AG20443 (cell line): ENCODE results near the gene ROR1.

ENCODE experiments used
- DNase-seq: peaks from one replicate; pipeline ENCODE4 v3.0.0; 2012; ENCODE audit warnings: low spot score, mixed read lengths

The ROR1 gene

DNA sequence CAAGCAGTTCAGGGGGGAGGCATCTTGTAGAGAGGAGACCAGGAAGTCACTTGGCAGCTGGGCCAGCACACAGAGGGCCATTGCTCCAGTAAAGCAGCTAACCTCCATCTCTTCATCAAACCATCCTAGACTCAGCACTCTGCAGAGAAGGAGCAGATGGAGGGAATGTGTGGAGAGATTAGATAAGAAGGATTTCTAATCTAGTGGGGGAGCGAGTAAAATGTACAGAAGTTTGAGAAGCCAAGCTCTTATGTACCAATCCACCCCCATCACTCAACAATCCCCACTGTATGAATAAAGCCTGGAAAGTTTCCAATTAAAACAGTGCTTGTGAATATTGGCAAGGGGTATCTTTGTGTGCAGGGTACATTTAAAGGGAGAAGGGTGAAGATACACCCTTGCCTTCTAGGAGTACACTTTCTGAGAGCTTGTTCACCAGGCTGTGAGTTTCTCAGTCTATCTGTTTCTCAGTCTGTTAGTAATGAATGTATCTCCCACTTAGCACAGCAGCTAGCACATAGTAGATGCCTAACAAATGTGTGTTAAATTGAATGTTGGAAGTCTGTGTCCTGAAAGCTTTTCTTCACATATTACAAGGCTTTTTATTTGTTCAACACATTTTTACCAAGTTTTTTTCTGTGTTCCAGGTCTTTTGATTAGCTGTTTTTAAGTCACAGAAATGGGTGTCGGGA is 286.9 kb downstream of the ROR1 start:
- DNase-seq = no peak

DNA sequence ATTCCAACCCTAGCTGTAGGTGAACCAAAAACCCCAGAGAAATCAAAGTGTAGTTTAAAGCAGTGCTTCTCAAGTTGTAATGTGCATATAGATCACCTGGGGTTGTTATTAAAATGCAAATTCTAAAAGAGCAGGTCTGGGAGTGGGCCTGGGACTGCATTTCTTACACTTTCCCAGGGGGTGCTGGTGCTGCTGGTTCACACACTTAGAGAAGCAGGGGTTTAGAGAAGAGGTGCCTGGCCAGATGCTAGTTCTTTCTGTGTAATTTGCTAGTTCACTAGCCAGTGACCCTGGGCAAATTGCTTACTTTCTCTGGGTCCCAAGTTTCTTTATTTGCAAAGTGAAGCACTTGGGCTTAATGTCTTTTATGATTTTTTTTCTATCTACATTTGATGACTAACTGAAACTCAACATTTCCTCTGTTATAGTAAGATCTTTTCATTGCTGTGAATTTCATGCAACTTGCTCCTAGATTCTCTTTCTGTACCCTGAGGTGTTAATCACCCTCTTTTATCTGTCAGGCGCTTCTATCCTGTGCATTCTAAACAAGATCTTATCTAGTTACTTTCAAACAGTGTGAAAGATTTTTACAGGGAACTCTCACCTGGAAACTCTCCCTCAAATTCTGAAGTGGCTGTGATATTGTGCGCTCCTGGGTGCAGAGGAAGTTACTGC is 287.8 kb downstream of the ROR1 start:
- no peak for DNase-seq

DNA sequence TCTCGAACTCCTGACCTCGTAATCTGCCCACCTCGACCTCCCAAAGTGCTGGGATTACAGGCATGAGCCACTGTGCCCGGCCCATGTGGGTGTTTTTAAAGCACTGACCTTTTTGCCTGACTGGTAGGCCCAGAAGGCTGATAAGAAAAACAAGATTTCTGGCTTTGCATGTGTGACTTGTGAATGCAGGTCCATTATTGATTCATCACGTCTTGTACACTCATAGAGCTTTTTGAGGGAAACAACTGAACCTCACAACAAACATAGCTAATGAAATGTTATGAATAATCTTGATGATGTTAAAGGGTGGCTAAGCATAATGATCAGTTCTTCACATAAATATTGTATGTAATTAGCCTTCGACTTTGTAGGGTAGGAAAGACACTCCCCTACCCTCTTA is 288.7 kb downstream of the ROR1 start:
- no peak for DNase-seq

DNA sequence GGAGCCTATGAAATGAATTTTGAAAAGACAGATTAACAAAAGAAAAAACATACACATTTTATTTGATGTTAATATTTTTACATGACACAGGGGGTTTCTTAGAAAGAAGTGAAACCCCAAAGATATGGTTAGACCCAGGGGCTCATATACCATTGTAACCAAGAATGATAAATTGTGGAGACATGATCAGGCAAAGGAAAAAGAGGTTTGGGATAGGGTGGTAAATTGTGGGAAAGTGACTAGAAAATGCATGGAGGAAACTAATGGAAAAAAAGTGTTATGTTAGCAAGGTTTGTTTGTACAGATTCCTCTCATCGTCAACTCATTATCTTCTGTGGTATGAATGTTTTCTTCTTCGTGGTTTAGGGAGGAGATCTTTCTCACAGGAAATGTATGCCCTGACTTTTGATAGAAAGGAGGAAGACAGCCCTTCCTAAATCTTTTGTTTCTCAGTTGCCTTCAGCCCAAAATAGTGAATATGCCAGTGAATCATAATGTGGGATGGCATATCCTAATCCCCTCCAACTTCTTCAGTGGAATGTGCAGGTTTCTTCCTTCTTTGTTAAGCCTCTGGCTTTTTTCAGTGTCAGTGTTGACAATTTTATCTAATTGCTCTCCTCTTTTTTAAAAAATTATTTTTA is 289.2 kb downstream of the ROR1 start:
- DNase-seq = peak; percentile 40

DNA sequence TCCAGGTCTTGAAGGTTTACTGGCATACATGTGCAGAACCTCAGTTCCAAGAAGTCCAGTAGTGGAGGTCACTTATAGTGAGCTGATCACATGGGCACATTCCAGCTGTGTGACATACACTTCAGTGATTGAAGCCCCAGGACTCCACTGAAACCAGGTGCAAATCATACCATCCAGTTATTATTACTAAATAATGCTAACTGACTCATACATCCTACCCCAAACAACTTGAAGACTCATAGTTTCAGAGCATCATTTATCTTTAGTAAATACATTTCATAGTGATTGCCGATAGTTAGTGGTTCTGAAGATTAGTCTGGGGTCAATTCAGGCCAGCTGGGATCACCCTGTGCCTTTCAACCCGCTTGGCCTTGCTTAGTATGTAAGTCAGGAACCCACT is 291.8 kb downstream of the ROR1 start:
- DNase-seq = no peak

DNA sequence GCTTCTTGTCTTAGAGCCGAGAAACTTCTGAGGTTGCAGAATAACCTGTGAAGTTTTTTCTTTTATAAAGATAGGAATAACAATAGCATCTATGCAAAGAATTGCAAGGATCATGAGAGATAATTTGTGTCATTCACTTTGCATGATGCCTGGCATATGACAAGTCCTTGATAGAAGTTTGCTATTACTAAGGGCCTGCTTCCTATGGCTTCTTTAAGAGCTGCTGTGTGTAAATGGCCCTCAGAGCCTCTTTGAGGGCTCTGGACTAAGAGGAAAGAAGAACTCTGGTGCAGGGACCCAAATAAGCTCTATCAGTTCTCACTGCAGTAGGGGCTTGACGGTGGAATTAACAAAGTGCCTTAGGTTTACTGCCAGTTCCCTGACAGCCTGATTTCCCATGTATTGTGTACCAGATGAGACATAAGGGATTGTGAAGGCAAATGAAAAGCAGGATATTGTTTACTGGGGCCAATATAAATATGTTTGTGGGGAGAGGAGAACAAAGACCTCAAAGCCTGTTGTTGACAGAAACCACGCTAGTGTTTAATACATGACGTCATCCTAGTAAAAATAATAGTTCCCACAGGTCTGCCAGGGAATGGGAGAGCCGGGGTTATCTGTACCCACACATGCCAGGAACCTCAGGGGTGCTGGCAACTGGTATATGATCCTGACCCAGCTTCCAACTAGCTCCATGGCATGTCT is 298.4 kb downstream of the ROR1 start:
- peak; percentile 29 for DNase-seq

DNA sequence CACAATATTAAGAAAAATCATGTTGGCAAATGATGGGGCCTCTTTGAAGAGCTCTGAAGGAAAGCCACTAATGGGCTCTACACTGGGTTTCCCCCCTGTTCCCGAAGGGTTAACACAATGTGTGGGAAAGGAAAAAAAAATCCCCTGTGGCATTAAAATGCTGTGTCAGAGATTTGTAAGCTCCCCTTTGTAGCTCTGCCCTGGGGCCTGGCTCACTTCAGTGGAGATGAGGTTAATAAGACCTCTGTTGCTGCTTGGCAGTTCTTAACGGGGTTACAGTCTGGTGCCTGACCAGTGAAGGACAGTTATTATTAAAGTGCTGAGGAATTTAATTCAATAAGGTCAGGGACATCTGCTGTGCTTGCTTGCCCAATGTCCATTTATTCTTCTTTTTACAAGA is 299.9 kb downstream of the ROR1 start:
- no peak for DNase-seq

DNA sequence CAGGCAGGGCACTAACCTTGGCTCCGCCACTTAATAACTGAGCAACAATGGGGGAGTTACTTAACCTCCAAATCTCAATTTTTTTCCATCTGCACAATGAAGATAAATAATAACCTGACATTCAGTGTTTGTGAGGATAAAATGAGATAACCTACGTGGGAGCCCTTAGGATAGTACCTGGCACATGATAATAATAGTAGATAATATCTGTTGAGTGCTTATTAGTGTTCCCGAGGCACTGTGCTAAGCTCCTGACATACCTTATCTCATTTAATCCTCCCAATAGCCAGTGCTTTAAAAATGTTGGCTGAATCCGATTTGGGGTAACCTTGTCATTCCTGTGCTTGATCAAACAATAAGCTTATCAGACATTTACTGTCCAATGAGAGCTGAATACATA is 300.9 kb downstream of the ROR1 start:
- no peak for DNase-seq

DNA sequence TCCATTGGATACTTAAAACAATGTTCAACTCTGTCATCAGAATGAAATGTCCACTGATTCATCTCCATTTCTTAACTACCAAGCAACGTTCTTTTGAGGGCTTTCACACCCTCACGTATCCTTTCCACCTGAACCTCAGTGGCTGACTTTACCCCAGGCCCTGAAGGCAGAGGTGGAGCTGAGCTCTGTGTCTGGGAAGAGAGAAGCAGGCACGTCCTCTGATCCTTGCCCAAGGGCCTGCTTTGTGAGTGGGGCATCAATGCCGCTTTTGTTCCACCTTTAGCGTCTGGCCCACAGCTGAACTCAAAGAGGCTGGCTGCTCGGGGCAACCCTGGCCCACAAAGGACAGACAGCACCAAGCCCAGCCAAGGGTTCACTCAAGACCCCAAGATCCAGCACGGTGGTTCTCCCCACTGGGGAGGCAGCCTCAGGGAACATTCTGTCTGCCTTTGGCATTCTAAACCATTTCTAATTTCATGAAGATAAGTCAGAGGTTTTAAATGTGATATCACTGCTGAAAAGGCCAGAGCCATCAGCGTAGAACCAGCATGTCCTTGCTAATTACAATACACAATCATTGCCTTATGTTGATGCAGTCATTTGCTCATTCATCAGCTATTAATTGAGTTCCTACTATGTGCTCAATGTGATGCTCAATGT is 303.6 kb downstream of the ROR1 start:
- DNase-seq = no peak

DNA sequence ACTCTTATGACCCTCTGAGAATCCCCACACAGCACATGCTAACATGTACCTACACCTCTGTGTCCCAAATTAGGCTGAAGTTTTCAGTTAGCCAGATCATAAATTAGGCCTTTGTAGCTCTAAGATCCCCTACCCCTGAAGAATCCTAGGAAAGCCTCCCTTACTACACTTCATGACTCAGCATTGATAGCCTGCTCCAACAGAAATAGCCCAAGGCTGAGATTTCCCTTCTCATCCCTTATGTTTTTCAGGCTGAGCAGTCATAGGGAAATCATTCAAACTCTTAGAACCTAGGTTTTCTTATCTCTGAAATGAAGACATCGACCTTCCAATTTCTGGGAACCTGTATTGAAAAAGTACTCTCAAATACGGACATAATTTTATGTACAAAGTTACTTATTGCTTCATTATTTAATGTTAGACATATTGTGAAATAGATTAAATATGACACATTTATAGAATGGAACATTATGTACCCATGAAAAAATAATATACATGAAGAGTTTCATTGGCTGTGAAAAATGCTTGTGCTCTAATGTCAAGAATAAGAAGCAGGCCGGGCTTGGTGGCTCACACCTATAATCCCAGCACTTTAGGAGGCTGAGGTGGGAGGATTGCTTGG is 307.2 kb downstream of the ROR1 start:
- DNase-seq = peak; percentile 30

DNA sequence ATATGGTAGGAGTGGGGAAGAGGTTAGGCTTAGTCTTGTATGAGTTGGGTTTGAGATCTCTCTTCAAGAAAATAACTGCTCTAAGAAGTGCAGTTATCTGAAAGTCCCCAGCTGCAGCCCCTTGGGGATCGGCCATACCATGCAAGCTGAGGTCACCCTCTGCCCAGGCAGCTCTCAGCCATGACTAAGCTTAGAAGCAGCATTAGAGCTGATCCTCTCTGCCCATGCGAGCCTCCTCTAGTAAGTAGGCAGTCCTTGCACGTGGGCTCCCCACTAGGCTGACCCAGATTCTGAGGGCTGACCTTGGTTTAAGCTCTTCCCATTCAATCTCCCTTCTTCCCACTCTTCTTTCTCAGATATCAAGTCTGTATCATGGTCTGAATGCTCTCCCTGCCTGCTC is 308.6 kb downstream of the ROR1 start:
- peak; percentile 55 for DNase-seq

DNA sequence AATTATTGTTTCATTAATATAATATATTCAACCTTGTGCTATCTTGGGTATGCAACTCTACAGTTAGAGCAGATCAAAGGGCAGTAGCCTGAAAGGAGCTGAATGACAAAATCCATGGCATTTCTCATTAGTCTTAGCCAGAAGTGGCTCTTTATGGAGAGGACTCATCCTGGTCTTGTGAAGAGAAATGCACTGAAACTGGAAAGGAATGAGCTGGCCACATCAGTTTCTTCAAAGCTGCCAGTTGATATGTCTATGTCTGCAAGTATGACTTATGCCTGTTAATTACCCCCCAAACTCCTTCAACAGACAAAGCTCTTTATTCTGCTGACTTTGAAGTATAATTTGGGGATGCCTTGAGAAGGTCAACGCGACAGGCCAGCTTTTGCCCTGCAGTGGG is 310.6 kb downstream of the ROR1 start:
- DNase-seq = no peak

DNA sequence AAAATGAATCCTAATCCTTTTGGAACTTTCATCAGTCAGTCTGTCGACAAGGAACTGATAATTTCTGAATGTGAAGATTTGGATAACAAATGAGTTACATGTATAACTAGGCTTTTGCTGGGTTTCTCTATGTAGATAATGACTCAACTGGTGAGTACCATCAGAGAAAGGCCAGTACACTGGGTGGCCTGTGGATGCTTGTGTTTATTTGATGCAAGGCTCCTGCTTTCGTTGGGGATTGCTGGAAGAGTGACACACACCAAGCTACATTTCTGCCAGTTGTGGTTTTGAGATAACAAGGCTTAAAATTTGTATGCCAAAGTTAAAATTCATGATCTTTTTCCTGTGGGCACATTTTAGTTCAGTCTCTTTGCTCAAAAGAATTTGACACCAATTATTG is 314.0 kb downstream of the ROR1 start:
- peak; percentile 71 for DNase-seq

DNA sequence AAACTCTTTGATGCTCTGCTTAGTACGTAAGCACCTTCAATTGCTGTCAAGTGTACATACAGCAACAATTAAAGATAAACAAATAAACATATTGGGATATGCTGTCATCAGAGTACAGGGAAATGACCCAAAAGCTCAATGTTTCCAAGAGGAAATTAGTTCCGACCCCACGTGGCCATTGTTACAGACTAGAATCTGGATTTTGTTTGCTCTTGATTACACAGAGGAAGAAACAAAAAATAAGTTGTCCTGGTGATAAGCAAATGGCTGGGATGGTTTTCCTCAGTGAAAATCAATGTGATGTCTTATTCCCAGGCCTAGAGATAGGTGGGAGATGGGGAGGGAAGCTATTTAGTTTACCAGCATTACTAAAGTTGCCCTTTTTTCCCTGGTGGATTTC is 316.6 kb downstream of the ROR1 start:
- no peak for DNase-seq

DNA sequence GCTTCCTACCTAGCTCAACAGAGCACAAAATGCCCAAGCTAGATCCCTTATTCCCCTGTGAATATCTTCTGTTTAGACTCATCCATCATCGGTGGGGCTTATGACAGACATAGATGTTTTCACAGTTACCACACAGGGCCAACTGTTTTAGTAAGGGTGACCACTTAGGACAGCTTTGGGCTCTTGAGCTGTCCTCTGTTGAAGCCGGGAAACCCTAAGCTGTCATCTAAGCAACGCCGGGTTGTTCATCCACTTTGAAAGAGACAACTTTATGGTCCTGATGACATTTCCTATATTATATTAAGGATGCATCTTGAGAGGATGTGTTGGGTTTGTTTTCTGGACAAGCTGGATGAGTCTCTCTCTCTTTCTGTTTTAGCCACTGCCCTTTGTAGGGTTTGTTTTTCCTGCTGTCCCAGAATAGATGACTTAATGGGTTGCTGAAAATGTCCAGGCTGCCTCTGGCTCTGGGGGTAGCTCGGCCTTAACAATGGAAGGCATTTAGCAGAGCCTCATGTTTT is 319.1 kb downstream of the ROR1 start:
- DNase-seq = no peak

DNA sequence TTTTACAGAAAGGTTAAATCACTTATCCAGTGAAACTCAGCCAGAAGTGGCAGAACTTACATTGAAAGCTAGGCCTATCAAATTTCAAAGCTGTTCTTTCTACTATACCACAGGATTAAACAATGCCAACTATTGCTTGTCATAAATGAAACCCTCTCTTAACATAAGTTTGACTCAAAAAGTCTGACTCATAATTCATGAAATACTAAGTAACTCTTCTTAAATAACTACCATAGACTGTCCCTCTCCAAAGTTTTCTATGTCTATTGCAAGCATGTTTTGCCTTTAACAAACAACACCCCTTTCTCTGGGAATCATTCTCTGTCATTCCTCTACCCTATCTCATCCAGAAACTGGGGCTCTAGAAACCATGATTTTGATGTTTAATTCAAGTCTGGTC is 320.1 kb downstream of the ROR1 start:
- DNase-seq = no peak

DNA sequence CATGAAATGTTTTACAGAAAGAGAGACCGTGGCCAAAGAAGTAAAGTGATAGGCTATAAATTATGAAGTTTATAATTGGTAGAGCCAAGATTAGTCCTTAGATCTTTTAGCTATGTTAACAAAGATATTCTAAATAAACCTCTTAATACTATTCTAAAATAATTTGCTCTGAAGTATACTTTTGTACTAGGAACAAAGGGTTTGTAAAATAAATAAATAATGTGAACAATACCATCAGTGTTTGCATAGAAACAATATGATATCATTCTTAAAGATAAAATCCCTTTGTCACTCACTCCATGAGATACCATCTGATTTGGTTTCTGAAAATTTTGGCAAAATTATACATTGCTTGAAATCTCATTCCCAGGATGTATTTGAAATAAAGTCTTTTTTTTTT is 322.0 kb downstream of the ROR1 start:
- DNase-seq = no peak

DNA sequence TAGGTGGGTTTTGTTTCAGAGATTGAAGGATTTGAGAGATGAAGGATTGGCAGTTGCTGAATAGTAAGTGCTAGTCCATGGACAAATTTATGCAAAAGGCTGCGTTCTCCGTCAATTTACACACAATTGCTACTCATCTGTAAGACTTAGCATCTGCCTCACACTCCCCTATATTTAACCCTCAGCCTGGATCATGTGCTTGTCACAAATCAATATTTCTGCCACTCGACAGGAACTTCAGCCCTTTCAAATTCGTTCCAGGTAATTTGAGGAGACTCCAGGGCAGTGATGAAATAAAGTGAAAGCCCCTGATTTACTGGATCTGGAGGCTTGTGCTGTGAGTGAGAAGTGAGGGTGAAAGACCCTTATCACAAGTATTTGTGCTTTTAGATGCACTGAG is 324.0 kb downstream of the ROR1 start:
- no peak for DNase-seq

DNA sequence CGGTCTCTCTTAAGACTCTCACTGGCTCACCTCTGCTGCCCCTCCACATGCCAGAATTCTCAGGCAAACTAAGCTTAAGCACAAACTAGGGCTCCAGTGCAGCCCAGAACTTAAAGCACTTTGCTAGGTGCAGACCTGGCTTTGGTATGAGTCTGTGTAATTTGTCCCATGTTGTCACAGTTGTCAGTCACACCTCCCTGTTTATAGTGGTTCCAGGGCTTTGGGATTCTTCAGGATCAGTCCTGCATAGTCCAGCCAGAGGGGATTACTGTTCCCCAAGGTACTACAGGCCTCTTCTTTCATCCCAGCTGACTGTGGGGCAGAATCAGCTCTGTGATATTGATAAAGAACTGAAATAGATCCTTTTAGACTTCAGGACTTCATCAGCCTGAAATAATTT is 324.6 kb downstream of the ROR1 start:
- DNase-seq = no peak

DNA sequence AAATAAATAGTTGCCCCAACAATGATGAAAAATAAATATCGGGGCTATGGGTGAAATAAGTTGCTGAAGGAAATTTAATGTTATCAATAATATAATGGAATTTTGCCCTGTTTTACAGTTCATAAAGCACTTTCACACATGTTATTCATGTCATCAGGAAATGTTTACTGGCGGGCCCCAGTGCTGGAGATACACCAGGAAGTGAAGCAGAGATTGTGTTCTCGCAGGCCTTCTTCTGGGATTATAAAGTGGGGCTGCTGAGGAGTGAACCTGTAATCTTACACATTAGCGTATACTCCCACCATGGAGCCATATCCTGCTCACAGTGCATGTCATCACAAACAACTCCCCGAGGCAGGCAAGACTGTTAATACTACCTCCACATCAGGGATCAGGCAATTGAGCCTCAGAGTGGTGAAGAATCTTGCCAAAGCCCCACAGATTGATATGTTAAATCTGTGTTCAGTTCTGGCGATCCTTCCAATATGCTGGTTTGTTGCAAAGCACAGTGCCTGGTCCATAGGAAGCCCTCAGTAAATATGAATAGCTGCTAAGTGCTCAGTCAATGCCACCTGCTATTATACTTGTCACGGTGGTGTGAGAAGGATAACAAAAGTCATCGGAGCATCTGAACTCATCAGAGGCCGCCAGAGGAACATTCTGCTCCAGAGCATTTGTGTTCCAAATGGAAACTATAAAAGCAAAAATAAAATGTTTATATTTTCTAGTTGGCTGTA is 325.2 kb downstream of the ROR1 start:
- no peak for DNase-seq

DNA sequence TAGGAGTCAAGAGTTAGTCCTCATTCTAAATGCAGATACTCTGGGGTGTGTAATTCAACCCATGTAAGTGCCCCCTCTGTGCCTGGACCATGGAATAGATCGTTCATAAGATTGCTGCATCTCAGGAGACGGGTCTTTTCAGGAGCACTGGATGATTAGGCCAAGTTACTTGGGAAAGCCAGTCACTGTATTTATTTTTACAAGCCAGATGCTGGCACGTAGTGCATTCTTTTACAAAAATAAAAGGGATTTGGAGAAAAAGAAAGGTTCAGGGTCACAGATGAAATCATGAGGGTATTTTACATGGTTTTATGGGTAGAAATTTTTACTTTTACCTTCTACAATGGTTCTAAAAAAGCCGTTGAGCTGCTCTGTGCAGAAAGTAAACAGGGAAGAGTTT is 327.0 kb downstream of the ROR1 start:
- DNase-seq = no peak
